Adrenal gland (tissue), 12 donors: ENCODE results near the gene MTHFS. TPM values are rescaled to one million over a fixed set of nuclear protein-coding genes. Genes with fewer than 3 reads are reported as not detected.
A peak's percentile ranks its signal among the peaks of the same experiment; 100 is the strongest.

Experiments used
- DNase-seq, 7 donors: peaks; one replicate each; pipeline ENCODE4 v3.0.0-alpha.2; 2019 to 2020
- H3K27ac ChIP-seq, 5 donors: fragments of 200-600 bp; sonication (generic) in 4 of 5; 1 replicate in 3 of 5; 2 replicates in 2 of 5; pipeline versions ENCODE4 v1.5.1 to v1.8.0; 2016 to 2020; ENCODE audit warnings: mild to moderate bottlenecking in 1 of 5
- H3K27me3 ChIP-seq: fragments of 200-600 bp; 2 replicates; pipeline ENCODE4 v1.8.0; 2021
- H3K36me3 ChIP-seq, 2 donors: fragments of 200-600 bp; replicated peaks in 1 of 2; 1 replicate in 1 of 2; 2 replicates in 1 of 2; pipeline versions ENCODE4 v1.5.1 to v1.8.0; 2018 to 2022
- H3K4me1 ChIP-seq, 2 donors: fragments of 200-600 bp; replicated peaks in 1 of 2; 1 replicate in 1 of 2; 2 replicates in 1 of 2; pipeline versions ENCODE4 v1.5.1 to v1.8.0; 2018 to 2021
- H3K4me3 ChIP-seq, 4 donors: fragments of 200-600 bp; sonication (generic) in 3 of 4; one replicate each; pipeline ENCODE4 v1.5.1; 2016 to 2018
- H3K9me3 ChIP-seq, 3 donors: fragments of 200-600 bp; sonication (generic) in 1 of 3; replicated peaks in 1 of 3; 1 replicate in 2 of 3; 2 replicates in 1 of 3; pipeline versions ENCODE4 v1.5.1 to v1.8.0; 2016 to 2021
- POLR2A ChIP-seq, 2 donors: fragments of 450-650 bp; IDR thresholded peaks; one replicate each; pipeline ENCODE4 v1.6.1; 2017; ENCODE audit warnings: antibody characterized with exemption in 2 of 2, mild to moderate bottlenecking in 2 of 2, moderate library complexity in 1 of 2
- WGBS, 4 donors: extraction: QIAGEN DNeasy Blood & Tissue Kit in 2 of 4; methylation state at CpG; one replicate each; pipeline versions ENCODE4 v1.1.5 to v1.1.7; 2013 to 2017; 5-methylcytosine and 5-hydroxymethylcytosine counted together
- intact Hi-C, 2 donors: fragments of 100-400 bp; cut with DNase I; formaldehyde crosslinking; loops; one replicate each; pipeline versions ENCODE4 v1.14.1 to v1.15.0; 2022 to 2023
- polyA plus RNA-seq, 3 donors: library from polyadenylated mRNA; stranded (reverse); fragments of 200-250 nt in 2 of 3; fragments of 350-450 nt in 1 of 3; fragmentation: Illumina TruSeq in 1 of 3; extraction: RNeasy Lipid Tissue Mini Kit (QIAGEN cat#74804) in 1 of 3; gene quantifications; one replicate each; pipeline ENCODE4 v1.2.3, GENCODE V29; 2013 to 2014
- total RNA-seq, 9 donors: library from RNA; depleted of rRNA in 4 of 9; stranded (reverse); fragments of >200 nt in 4 of 9; fragments of 120-200 nt in 1 of 9; fragmentation: NEBNext Ultra II Directional in 1 of 9; extraction: Animal tissue kit (Norgen Biotek cat#: 25700) in 1 of 9; gene quantifications; one replicate each; pipeline versions ENCODE4 v1.1.0 to v1.2.4, GENCODE V29; 2013 to 2023
- TF ChIP-seq, protein P1 (sequence below), 6 experiments: fragments of 450-650 bp in 4 of 6; fragments of 200-600 bp in 2 of 6; sonication (generic) in 1 of 6; IDR thresholded peaks; 1 replicate in 5 of 6; 2 replicates in 1 of 6; pipeline versions ENCODE4 v1.5.1 to v1.8.0; 2016 to 2021; ENCODE audit warnings: antibody characterized with exemption in 6 of 6, mild to moderate bottlenecking in 2 of 6, moderate library complexity in 1 of 6
- donor health status: healthy with polysubstance abuse.
- donor health status: Bipolar disorder and iron deficiency.
- donor health status: DM: yes; HTN: yes; CAD: no.
- donor health status: DM: no; HTN: no; CAD: no.
- donor health status: DM: no; HTN: no; CAD: no.
- donor health status: DM: yes; HTN: yes; CAD: no.

The MTHFS gene
- total and polyA plus RNA-seq, 12 donors, result 8.7 to 63.6 (median 28.8) TPM

DNA sequence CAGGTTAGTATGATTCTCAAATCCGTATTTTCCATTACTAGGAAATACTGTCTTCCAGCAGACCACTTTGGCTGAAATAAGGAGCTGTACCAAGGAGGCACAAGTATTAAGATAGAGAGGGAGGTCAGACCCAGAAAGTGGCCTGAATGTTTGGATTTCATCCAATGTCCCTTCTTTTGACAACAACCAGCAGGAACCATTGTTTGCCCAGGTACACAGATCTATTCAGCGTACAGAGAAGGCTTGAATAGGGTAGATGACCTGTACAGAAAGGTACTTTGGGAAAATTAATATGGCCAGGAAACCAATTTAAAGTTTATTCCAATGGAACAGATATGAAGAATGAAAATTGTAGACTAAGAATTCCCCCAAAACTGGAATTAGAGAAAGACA lies 12.6 kb downstream of the MTHFS start:
- 92 to 100% (median 97%) methylated on average over 2 of the region's 2 CpGs for WGBS, 4 donors
- H3K27me3 ChIP-seq, result no peaks in the 10 kb centered on the region
- peaks cover 0 to 2% (median 0%) of the 10 kb centered on the region in 3 donors for H3K9me3 ChIP-seq
- TF ChIP-seq, protein P1, sequence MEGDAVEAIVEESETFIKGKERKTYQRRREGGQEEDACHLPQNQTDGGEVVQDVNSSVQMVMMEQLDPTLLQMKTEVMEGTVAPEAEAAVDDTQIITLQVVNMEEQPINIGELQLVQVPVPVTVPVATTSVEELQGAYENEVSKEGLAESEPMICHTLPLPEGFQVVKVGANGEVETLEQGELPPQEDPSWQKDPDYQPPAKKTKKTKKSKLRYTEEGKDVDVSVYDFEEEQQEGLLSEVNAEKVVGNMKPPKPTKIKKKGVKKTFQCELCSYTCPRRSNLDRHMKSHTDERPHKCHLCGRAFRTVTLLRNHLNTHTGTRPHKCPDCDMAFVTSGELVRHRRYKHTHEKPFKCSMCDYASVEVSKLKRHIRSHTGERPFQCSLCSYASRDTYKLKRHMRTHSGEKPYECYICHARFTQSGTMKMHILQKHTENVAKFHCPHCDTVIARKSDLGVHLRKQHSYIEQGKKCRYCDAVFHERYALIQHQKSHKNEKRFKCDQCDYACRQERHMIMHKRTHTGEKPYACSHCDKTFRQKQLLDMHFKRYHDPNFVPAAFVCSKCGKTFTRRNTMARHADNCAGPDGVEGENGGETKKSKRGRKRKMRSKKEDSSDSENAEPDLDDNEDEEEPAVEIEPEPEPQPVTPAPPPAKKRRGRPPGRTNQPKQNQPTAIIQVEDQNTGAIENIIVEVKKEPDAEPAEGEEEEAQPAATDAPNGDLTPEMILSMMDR (IDR thresholded peaks at IDR 0.05), result no peak
- TF ChIP-seq POLR2A (IDR thresholded peaks at IDR 0.05), result no peak
- H3K4me1 ChIP-seq, result peaks cover 5 to 9% of the 10 kb centered on the region in 2 donors
- DNase-seq, result no peak
- no peak overlapping the region for H3K27ac ChIP-seq
- no peak overlapping the region for H3K4me3 ChIP-seq
- intact Hi-C loops, result no loop called here
- peaks cover 0 to 7% of the 10 kb centered on the region in 2 donors for H3K36me3 ChIP-seq

DNA sequence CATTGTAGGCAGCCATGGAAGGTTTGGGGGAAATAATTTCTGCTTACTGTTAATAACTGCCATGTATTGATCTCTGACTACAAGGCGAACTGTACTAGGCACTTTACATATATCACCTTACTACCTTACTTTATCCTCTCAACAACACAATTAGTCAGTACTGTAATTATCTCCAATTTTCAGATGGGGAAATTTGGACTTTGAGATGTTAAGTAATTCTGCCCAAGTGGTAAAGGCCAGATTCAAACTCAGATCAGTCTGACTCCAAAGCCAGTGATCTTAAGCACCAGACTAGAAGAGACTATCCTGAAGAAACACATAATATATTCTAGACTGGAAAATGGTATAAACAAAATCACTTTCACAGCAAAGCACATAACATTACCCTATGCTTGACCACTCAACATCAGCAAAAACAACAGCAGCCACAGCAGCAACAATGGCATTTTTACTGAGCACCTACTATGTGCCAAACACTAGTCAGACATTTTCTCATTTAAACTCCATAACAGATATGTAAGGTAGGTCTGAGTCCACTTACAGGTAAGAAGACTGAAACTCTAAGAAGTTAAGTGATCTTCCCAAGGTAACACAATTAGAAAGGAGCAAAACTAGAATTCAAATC lies 13.1 kb downstream of the MTHFS start:
- H3K4me1 ChIP-seq, result peaks cover 5 to 9% of the 10 kb centered on the region in 2 donors
- H3K27me3 ChIP-seq, result no peaks in the 10 kb centered on the region
- DNase-seq, result no peak
- peaks cover 0 to 7% (median 0%) of the 10 kb centered on the region in 3 donors for H3K9me3 ChIP-seq
- peaks cover 0 to 7% of the 10 kb centered on the region in 2 donors for H3K36me3 ChIP-seq
- no peak overlapping the region for H3K4me3 ChIP-seq
- WGBS, 4 donors, result 93 to 100% (median 98%) methylated on average over 1 of the region's 1 CpG
- TF ChIP-seq, protein P1 (IDR thresholded peaks at IDR 0.05), result no peak
- TF ChIP-seq POLR2A (IDR thresholded peaks at IDR 0.05), result no peak
- intact Hi-C loops, result no loop called here
- no peak overlapping the region for H3K27ac ChIP-seq

DNA sequence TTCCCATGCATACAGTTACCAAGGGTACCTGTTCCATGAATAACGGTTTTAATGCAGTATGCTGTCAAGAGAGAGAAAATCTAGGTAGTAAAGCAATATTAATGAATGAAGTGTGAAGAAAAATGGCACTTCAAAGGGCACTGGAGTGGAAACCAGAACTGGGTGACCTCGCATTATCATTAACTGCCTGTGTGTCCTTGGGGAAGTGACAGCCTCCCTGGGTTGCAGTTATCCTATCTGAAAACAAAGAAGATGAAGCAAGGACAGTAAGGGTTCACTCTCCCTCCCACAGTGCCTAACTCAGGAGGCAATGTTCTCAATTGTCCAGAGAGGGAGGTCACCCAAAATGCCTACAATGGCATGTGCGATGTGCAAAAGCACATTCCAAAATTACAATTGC lies 15.1 kb downstream of the MTHFS start:
- WGBS, 4 donors, result 46 to 51% (median 50%) methylated on average over 3 of the region's 3 CpGs
- Histone ChIP-seq H3K9me3 (peaks cover 0 to 26% (median 0%) of the 10 kb centered on the region in 3 donors), H3K36me3 (peaks cover 0 to 7% of the 10 kb centered on the region in 2 donors), H3K4me1 (peaks cover 5 to 9% of the 10 kb centered on the region in 2 donors), H3K27ac (peak overlapping the region in 1 of 5 donors; percentile 20), H3K4me3 (no peak overlapping the region), H3K27me3 (no peaks in the 10 kb centered on the region)
- peak in 2 of 7 donors; percentile 21 to 32 for DNase-seq
- no peak for TF ChIP-seq POLR2A (IDR thresholded peaks at IDR 0.05)
- TF ChIP-seq, protein P1 (IDR thresholded peaks at IDR 0.05), result no peak
- intact Hi-C loops, result no loop called here

DNA sequence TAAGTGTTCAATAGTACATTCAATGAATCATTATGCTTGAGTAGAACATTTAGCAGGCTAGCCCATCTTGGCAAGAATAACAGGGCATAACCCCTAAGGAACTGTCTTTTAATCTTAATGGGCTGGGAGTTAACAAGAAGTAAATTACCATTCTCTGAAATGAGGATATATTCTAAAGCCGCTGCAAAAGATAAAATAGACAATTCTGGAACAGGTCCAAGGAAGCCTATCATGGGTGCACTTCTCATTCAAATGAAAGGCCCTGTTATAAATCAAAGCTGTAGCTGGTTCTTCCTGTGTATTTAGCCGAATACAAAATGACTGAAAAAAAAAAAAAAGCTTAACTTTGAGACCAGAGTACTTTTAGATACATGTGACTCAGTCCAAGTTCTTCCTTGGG lies 15.6 kb downstream of the MTHFS start:
- TF ChIP-seq POLR2A (IDR thresholded peaks at IDR 0.05), result no peak
- TF ChIP-seq, protein P1 (IDR thresholded peaks at IDR 0.05), result no peak
- Histone ChIP-seq H3K9me3 (peaks cover 0 to 28% (median 0%) of the 10 kb centered on the region in 3 donors), H3K27me3 (no peaks in the 10 kb centered on the region), H3K27ac (peak overlapping the region in 1 of 5 donors; percentile 20), H3K4me1 (peaks cover 5 to 9% of the 10 kb centered on the region in 2 donors), H3K4me3 (no peak overlapping the region), H3K36me3 (peaks cover 0 to 7% of the 10 kb centered on the region in 2 donors)
- no peak for DNase-seq
- 43 to 49% (median 46%) methylated on average over 2 of the region's 2 CpGs for WGBS, 4 donors
- intact Hi-C loops, result no loop called here
